Right ventricle myocardium superior (tissue), 1 donor: Measurements from ENCODE around the gene NEO1. TPM values are rescaled to one million over a fixed set of nuclear protein-coding genes. Genes with fewer than 3 reads are reported as not detected.
"Not testable (repeated sequence)": the region's sequence is repeated elsewhere in the genome, so short reads cannot be mapped to it uniquely, and the experiment has no call there.

Source experiments
- ATAC-seq: fragments of 200-7000 bp; cut with Tn5 transposase; one replicate; pipeline ENCODE4 v1.9.1; 2020; ENCODE audit warnings: mild to moderate bottlenecking; ENCODE audit not compliant: poor library complexity
- DNase-seq: peaks from one replicate; pipeline ENCODE4 v3.0.0-alpha.2; 2020
- intact Hi-C: fragments of 100-400 bp; cut with DNase I; formaldehyde crosslinking; loops from one replicate; pipeline ENCODE4 v1.11.2; 2022
- total RNA-seq: library from RNA; stranded (reverse); fragmentation: NEBNext Ultra II Directional; extraction: Animal tissue kit (Norgen Biotek cat#: 25700); gene quantifications from one replicate; pipeline ENCODE4 v1.2.1, GENCODE V29; 2021
- donor health status: DM: no; HTN: yes; CAD: no; lungs with severe emphysema.

NEO1 gene
- total RNA-seq, 1 donor from 2014 or later, result 11.1 TPM

GRCh38 chr15:73273181-73274002 lies 221.1 kb downstream of the NEO1 start:
- intact Hi-C loops, result loop anchor here (10.0 kb wide), 1 partner anchor 479 kb away; no protein-coding TSS in a partner anchor

DNA sequence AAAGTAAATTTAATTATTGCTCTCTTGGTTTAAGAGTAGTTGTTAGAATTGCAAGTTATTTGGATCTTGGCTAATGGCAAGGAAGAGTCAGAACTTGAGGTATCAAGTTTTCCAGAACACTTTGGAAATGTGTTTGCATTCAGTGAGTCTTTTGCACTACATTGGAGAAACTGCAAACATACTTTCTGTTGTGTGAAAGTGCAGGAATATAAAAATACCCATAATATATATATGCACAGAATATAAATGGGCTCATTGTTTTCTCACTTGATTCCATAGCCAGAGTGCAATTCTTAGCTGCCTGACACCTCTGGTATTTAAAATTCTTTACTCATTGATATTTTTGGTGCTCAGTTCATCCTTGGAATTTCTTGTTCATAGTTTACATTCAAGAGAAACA lies 223.6 kb downstream of the NEO1 start:
- intact Hi-C loops, result loop anchor here (10.0 kb wide), 1 partner anchor 481 kb away; no protein-coding TSS in a partner anchor
- DNase-seq (no peak), ATAC-seq (no peak)

More at GRCh38 chr15:73273181-73274002, 221.1 kb downstream of the NEO1 start:
- ATAC-seq (peak; percentile 88), DNase-seq (no peak)

GRCh38 chr15:73282567-73283365 lies 230.5 kb downstream of the NEO1 start:
- DNase-seq, result no peak
- intact Hi-C loops, result no loop called here

DNA sequence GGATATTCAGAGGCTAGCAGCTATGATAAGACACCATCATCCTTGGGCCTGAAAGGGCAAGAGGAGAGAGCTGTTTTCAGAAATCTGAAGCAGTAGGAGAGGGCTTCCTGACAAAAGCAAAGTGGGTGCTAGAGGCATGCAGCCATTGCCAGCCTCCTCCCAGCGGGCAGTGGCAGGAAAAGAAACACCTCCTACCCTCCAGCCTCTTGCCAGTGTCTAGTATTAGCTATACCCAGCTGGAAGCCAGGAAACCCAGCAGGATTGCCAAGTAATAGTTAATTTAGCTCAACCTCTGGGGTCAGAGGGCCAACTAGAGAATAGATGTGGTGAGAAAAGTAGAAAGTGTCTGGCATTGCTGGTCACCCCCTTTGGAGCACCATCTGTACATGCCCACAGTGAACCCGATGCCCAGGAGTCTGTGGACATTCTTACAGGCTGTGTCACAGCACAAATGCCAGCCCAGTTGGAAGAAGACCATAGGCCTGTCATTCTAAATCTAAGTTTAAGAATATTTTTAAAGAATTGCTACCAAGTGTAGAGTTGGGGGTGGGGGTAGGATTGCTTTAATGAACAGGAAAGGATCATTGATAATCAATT lies 231.2 kb downstream of the NEO1 start:
- peak; percentile 75 for ATAC-seq
- no peak for DNase-seq
- intact Hi-C loops, result no loop called here

More at GRCh38 chr15:73282567-73283365, 230.5 kb downstream of the NEO1 start:
- peak; percentile 60 for ATAC-seq

DNA sequence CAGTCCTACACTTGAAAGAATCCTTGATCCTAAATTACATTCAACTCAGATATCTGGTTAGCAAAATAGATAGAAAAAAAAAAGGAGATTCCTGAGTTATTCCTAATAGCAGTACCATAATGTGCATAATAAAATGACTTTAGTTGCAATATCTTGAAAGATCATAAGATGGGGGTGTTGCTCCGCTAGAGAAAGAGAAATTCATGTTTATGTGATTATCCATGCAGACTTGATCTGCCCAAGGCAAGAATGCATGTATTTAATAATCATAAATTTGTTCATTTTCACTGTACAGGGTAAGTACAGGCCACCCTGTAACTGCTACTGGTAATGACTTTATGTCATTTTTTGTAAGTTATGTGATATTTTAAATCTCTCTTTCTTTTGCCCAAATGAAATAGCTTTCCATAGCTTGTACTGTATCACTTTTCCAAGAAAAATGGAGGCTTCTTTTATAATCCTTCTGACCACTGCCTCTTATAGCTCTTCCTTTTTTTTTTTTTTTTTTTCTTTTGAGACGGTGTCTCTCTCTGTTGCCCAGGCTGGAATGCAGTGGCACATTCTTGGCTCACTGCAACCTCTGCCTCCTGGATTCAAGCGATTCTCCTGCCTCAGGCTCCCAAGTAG lies 231.9 kb downstream of the NEO1 start:
- intact Hi-C loops, result no loop called here
- DNase-seq, result no peak
- no peak for ATAC-seq

- ATAC-seq, result no peak
- DNase-seq, result no peak
- intact Hi-C loops, result no loop called here
Observed at GRCh38 chr15:73286311-73286710, 234.0 kb downstream of the NEO1 start.

DNA sequence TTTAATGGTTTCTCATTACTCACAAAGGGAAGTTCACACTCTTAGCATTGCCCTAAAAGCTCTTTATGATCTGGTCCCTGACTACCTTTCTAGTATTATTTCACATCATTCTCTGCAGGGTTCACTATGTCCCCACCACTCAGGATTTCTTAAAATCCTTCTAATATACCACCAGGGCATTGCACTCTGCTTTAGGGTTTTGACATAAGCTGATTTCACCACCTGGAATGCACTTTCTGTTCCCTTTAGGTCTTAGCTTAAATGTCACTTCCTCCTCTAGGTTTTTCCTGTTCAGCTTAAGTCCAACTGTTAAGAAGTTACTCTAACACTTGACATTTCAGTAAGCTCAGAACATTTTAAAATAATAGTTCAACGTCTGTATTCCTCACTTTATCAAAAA lies 234.8 kb downstream of the NEO1 start:
- ATAC-seq (no peak), DNase-seq (no peak)
- intact Hi-C loops, result no loop called here

DNA sequence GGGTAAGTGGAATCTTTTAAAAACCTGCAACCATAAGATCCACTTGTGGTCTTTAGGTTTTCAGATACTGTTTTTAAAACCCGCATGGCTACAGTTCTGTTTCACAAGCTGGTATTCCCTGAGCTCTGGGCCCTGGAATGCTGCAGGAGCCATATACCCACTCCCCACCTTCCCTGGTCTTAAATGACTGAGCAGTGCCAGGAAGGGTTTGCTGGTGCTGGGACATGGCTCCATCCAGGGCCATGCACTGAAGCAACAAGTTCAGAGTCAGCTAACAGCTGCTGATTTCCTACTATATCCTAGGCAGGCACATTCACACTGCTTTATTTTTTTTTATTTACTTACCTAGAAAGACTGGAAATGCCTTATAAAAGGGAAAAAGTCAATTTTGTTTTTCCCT lies 239.2 kb downstream of the NEO1 start:
- DNase-seq (no peak), ATAC-seq (no peak)
- intact Hi-C loops, result no loop called here

DNA sequence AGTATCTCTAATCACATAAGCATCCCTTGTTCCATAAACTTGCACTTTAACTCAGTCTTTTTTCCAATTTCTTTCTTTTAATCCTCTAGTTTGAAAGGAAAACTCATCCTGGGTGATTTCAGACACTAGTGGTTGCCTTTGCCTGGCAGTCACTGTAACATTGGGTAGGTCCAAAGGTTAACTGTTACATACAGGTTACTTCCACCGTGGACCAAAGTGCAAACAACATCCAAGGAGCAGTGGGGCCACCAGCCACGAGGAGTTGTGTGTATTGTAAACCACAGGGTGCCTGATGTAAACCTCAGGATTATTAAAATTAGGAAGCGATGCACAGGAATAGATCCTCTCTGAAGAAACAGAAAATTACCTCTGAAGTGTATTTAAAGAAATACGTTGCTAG lies 241.5 kb downstream of the NEO1 start:
- intact Hi-C loops, result no loop called here
- DNase-seq (no peak), ATAC-seq (no peak)

DNA sequence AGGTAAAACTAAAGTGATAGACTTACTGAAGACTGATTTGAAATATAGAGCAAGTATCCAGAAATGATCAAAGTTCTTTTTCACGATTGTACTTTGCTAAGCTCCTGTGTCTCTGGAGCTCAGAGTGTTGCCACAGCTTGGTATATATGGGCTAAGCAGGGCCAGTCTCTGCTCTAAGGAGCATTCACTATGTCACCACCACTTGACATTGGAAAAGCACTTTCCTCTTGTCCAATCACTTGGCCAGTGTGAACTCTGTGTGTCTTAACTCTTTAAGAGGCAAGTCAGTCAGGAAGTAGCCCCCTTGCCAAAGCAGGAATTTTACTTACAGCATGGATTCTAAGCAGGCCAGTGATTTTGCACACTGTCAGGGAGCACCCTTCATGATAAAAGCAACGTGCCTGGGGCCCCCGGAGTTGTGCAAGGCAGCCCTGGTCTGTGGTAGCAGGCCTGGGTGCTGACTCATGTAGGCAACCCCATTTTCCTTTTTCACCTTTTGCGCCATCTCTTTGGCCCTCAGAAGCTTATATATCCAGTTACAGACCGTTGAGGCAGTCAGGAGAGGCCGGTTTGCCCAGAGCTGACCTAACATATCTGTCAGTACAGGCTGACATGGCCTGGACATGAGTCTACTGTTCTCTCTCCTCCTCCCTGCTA lies 243.5 kb downstream of the NEO1 start:
- ATAC-seq (no peak), DNase-seq (no peak)
- intact Hi-C loops, result no loop called here

- DNase-seq (no peak), ATAC-seq (no peak)
- intact Hi-C loops, result no loop called here
Observed at GRCh38 chr15:73296609-73297353, 244.5 kb downstream of the NEO1 start.

- no peak for DNase-seq
- no peak for ATAC-seq
- intact Hi-C loops, result no loop called here
Observed at GRCh38 chr15:73298522-73299245, 246.4 kb downstream of the NEO1 start.

DNA sequence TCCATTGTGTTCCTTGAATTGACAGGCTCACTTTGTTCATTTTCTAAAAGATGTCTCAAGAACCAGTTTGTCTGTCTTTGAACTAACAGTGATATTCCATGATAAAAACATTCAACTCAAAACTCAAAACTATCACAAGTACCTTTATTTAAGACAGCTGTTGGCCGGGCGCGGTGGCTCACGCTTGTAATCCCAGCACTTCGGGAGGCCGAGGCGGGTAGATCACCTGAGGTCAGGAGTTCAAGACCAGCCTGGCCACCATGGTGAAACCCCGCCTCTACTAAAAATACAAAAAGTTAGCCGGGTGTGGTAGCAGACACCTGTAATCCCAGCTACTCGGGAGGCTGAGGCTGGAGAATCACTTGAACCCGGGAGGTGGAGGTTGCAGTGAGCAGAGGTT lies 248.0 kb downstream of the NEO1 start:
- ATAC-seq, DNase-seq: not testable (repeated sequence)
- intact Hi-C loops, result loop anchor here (10.0 kb wide), 3 partner anchors 245 to 405 kb away; partner anchors contain the start of gene NPTN

GRCh38 chr15:73303636-73304035 lies 251.4 kb downstream of the NEO1 start:
- ATAC-seq (no peak), DNase-seq (no peak)
- intact Hi-C loops, result loop anchor here (10.0 kb wide), 3 partner anchors 241 to 401 kb away; partner anchors contain the start of gene NPTN

DNA sequence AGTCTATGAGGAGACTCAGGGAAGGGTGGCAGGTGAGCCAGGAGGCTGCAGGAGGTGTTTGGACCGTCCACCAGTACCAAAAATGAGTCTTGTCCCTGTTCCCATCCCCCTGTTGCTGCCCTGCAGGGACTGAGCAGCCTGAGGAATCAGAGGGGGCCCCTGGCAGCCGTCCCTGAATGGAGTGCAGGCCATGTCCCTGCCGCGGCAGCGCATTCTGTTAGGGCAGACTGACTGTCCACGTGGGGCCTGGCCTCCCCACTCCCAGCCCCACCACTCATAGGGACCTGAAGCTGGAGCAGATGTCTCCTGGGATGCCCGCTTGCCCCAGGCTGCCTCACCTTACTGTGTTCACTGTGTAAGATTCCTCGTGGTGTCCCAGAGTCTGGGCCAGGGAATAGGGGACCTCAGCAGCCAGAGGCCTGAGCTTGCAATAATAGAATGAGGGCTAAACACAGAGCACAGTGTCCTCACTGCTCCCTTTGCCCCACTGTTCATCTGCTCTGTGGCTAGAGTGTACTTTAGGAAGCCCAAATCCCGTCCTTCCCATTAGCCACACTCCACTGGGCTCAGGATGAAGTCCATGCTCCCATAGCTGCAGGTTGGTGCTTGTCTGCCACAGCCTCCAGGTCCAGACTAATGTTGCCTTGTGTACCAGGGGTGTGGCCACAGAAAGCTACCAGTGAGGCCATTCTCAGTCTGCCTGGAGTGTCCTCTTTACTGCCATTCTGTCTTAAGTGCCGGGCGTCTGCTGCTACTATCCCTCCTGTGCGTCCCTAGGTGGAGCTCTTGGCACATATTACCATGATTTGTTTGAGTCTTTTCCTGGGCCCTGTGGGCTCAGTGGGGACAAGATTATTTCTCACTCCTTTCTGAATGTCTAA lies 253.3 kb downstream of the NEO1 start:
- no peak for DNase-seq
- intact Hi-C loops, result loop anchor here (10.0 kb wide), 3 partner anchors 239 to 399 kb away; partner anchors contain the start of gene NPTN
- peak; percentile 88 for ATAC-seq

DNA sequence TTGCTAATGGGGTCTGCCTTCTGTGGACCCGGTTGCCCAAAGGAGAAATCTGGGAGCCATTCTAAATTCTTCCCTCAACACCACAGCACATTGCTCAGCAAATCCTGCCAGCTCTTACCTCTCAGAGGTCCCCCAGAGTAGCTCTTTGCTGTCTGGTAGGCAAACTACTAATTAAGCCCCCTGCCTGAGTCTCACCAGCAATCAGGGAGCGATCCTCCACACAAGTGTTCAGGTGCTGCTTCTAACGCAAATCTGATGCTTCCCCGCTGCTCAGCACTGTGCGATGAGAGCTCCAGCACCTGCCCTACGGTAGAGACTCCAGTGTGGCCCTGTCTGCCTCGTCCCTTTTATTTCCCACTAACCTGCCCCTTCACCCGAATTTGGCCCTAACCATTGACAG lies 256.0 kb downstream of the NEO1 start:
- no peak for DNase-seq
- no peak for ATAC-seq
- intact Hi-C loops, result loop anchor here (10.0 kb wide), 3 partner anchors 236 to 396 kb away; partner anchors contain the start of gene NPTN
